Germinal center (tissue), 1 donor: ENCODE results near the gene MRTFA.

Experiments used
- DNase-seq: peaks from one replicate; pipeline ENCODE4 v3.0.0; 2012; ENCODE audit warnings: mixed read lengths, low spot score

Gene MRTFA

GRCh38 chr22:40491990-40492631, 144.4 kb downstream of the MRTFA start:
- DNase-seq = peak; percentile 60

GRCh38 chr22:40487663-40488249, 148.8 kb downstream of the MRTFA start:
- peak; percentile 59 for DNase-seq

- DNase-seq = no peak
These were observed 149.4 kb downstream of the MRTFA start for GRCh38 chr22:40486962-40487602.

- no peak for DNase-seq
These were observed 150.5 kb downstream of the MRTFA start for GRCh38 chr22:40485813-40486667.

- no peak for DNase-seq
These were observed 151.4 kb downstream of the MRTFA start for GRCh38 chr22:40484906-40485669.

- no peak for DNase-seq
These were observed 153.6 kb downstream of the MRTFA start for GRCh38 chr22:40482886-40483285.

- DNase-seq = no peak
These were observed 154.1 kb downstream of the MRTFA start for GRCh38 chr22:40482391-40482790.

GRCh38 chr22:40480996-40481395, 155.5 kb downstream of the MRTFA start:
- DNase-seq = no peak

GRCh38 chr22:40479887-40480538, 156.5 kb downstream of the MRTFA start:
- no peak for DNase-seq

GRCh38 chr22:40479126-40479800, 157.3 kb downstream of the MRTFA start:
- DNase-seq = no peak

GRCh38 chr22:40478338-40479125, 158.0 kb downstream of the MRTFA start:
- DNase-seq = no peak

GRCh38 chr22:40477683-40478337, 158.7 kb downstream of the MRTFA start:
- DNase-seq = no peak

- DNase-seq = no peak
These were observed 160.2 kb downstream of the MRTFA start for GRCh38 chr22:40476341-40476740.

GRCh38 chr22:40473703-40474102, 162.8 kb downstream of the MRTFA start:
- no peak for DNase-seq

GRCh38 chr22:40472579-40472978, 163.9 kb downstream of the MRTFA start:
- no peak for DNase-seq

- no peak for DNase-seq
These were observed 164.5 kb downstream of the MRTFA start for GRCh38 chr22:40472051-40472450.

- DNase-seq = no peak
These were observed 167.3 kb downstream of the MRTFA start for GRCh38 chr22:40469181-40469580.

GRCh38 chr22:40468616-40469015, 167.9 kb downstream of the MRTFA start:
- no peak for DNase-seq

- no peak for DNase-seq
These were observed 169.5 kb downstream of the MRTFA start for GRCh38 chr22:40466976-40467375.
